ENCODE results near the gene NBAS. TPM values are rescaled to one million over a fixed set of nuclear protein-coding genes. Genes with fewer than 3 reads are reported as not detected.

NBAS gene
- polyA plus RNA-seq, 1 donor (not counting 4 experiments of a cell fraction or from before 2014, with no cell fraction given): 27.9 TPM

GRCh38 chr2:15222856-15223255, 338.3 kb downstream of the NBAS start:
- Histone ChIP-seq H3K4me2 (ENCODE audit: control insufficient read depth, extremely low read depth, insufficient read depth, low read depth, low read length) (no peak overlapping the region), H3K36me3 (ENCODE audit: control insufficient read depth in 2 of 2, extremely low read depth in 1 of 2, insufficient read depth in 2 of 2, low read length in 2 of 2) (no peaks in the 10 kb centered on the region), H3K4me1 (ENCODE audit: control insufficient read depth, extremely low read depth, insufficient read depth, low read length) (peaks cover 8% of the 10 kb centered on the region), H3K9me1 (ENCODE audit: control insufficient read depth, extremely low read depth, insufficient read depth, low read length) (no peaks in the 10 kb centered on the region), H3K9ac (ENCODE audit: control insufficient read depth, extremely low read depth, insufficient read depth, low read length) (no peak overlapping the region), H3K4me3 (ENCODE audit: control insufficient read depth in 2 of 3, extremely low read depth in 1 of 3, insufficient read depth in 2 of 3, low read depth in 1 of 3, low read length in 3 of 3) (no peak overlapping the region), H3K27me3 (ENCODE audit: control insufficient read depth, extremely low read depth, insufficient read depth, low read length) (no peaks in the 10 kb centered on the region), H3K79me2 (ENCODE audit: control insufficient read depth, insufficient read depth, low read length) (no peaks in the 10 kb centered on the region), H3K9me3 (ENCODE audit: control insufficient read depth, low read depth, low read length) (no peaks in the 10 kb centered on the region), H2AFZ (ENCODE audit: control insufficient read depth, low read length) (no peak overlapping the region), H3K27ac (ENCODE audit: control insufficient read depth, insufficient read depth, low read length) (no peak overlapping the region), H4K20me1 (ENCODE audit: control insufficient read depth, extremely low read depth, insufficient read depth, low read length) (no peaks in the 10 kb centered on the region)
- FAIRE-seq (no peak), DNase-seq (ENCODE audit: low read depth, low spot score) (no peak)
- TF ChIP-seq CTCF (optimal IDR thresholded peaks at IDR 0.05 in 1 of 3, IDR thresholded peaks at IDR 0.05 in 1 of 3, conservative IDR thresholded peaks at IDR 0.05 in 1 of 3; ENCODE audit: extremely low read depth in 1 of 3, insufficient read depth in 2 of 3, low read length in 3 of 3): no peak
- no peak for TF ChIP-seq EZH2 (IDR thresholded peaks at IDR 0.05; ENCODE audit: low read length)
- dilution Hi-C loops (cut with MboI; ENCODE audit: extremely low pct_ligation_motif_present, low sequenced_read_pairs): no loop called here

- no peak overlapping the region for H3K9ac ChIP-seq (ENCODE audit: control insufficient read depth, extremely low read depth, insufficient read depth, low read length)
- no peak overlapping the region for H2AFZ ChIP-seq (ENCODE audit: control insufficient read depth, low read length)
- DNase-seq (ENCODE audit: low read depth, low spot score) (no peak), FAIRE-seq (no peak)
- no peaks in the 10 kb centered on the region for H3K36me3 ChIP-seq (ENCODE audit: control insufficient read depth in 2 of 2, extremely low read depth in 1 of 2, insufficient read depth in 2 of 2, low read length in 2 of 2)
- H4K20me1 ChIP-seq (ENCODE audit: control insufficient read depth, extremely low read depth, insufficient read depth, low read length): no peaks in the 10 kb centered on the region
- TF ChIP-seq EZH2 (IDR thresholded peaks at IDR 0.05; ENCODE audit: low read length): no peak
- TF ChIP-seq CTCF (optimal IDR thresholded peaks at IDR 0.05 in 1 of 3, IDR thresholded peaks at IDR 0.05 in 1 of 3, conservative IDR thresholded peaks at IDR 0.05 in 1 of 3; ENCODE audit: extremely low read depth in 1 of 3, insufficient read depth in 2 of 3, low read length in 3 of 3): no peak
- peaks cover 8% of the 10 kb centered on the region for H3K4me1 ChIP-seq (ENCODE audit: control insufficient read depth, extremely low read depth, insufficient read depth, low read length)
- H3K4me3 ChIP-seq (ENCODE audit: control insufficient read depth in 2 of 3, extremely low read depth in 1 of 3, insufficient read depth in 2 of 3, low read depth in 1 of 3, low read length in 3 of 3): no peak overlapping the region
- H3K9me3 ChIP-seq (ENCODE audit: control insufficient read depth, low read depth, low read length): no peaks in the 10 kb centered on the region
- no peak overlapping the region for H3K4me2 ChIP-seq (ENCODE audit: control insufficient read depth, extremely low read depth, insufficient read depth, low read depth, low read length)
- dilution Hi-C loops (cut with MboI; ENCODE audit: extremely low pct_ligation_motif_present, low sequenced_read_pairs): no loop called here
- H3K27me3 ChIP-seq (ENCODE audit: control insufficient read depth, extremely low read depth, insufficient read depth, low read length): no peaks in the 10 kb centered on the region
- H3K79me2 ChIP-seq (ENCODE audit: control insufficient read depth, insufficient read depth, low read length): no peaks in the 10 kb centered on the region
- H3K27ac ChIP-seq (ENCODE audit: control insufficient read depth, insufficient read depth, low read length): no peak overlapping the region
- H3K9me1 ChIP-seq (ENCODE audit: control insufficient read depth, extremely low read depth, insufficient read depth, low read length): no peaks in the 10 kb centered on the region
Measured at GRCh38 chr2:15220603-15221002, 340.5 kb downstream of the NBAS start.

Measured in keratinocyte (primary cell).